ENCODE measurements around the gene DNAJC18.

Gene DNAJC18

GRCh38 chr5:139378101-139378825 lies 61.1 kb downstream of the DNAJC18 start:
- TF ChIP-seq MZF1 (tag by site-specific recombination; IDR thresholded peaks at IDR 0.05; ENCODE audit: borderline replicate concordance) (no peak), ZBTB7A (tag by site-specific recombination; IDR thresholded peaks at IDR 0.05; ENCODE audit: low read depth) (no peak), ZNF768 (tag by site-specific recombination; IDR thresholded peaks at IDR 0.05) (no peak), ZNF639 (tag by site-specific recombination; IDR thresholded peaks at IDR 0.05) (no peak), ZNF169 (tag by site-specific recombination; IDR thresholded peaks at IDR 0.05) (no peak), SP3 (tag by site-specific recombination; IDR thresholded peaks at IDR 0.05) (no peak), ZNF398 (tag by site-specific recombination; IDR thresholded peaks at IDR 0.05) (no peak), ZNF791 (tag by site-specific recombination; IDR thresholded peaks at IDR 0.05) (no peak), ZSCAN23 (tag by site-specific recombination; IDR thresholded peaks at IDR 0.05) (no peak)
- ChIA-PET POLR2A (no interaction called here), CTCF (interaction anchor here (0.6 to 1.2 kb wide), 3 partner anchors 12 to 651 kb away, joined by 3 to 4 read pairs (median 3); no protein-coding TSS in a partner anchor)
- no peaks in the 10 kb centered on the region for H3K9me3 ChIP-seq (ENCODE audit: control insufficient read depth, insufficient read depth, low read depth, low read length)
- peaks cover under 1 to 14% of the 10 kb centered on the region in 2 experiments; a peak in 2 of 3 replicates for H3K36me3 ChIP-seq (ENCODE audit: control insufficient read depth in 2 of 2, insufficient read depth in 1 of 2, low read length in 2 of 2)
- no peak overlapping the region for H3K27ac ChIP-seq (ENCODE audit: extremely low read depth, low read depth, low read length)
- no peak overlapping the region for H3K4me3 ChIP-seq (ENCODE audit: low read depth, low read length)
- no peaks in the 10 kb centered on the region for H3K4me1 ChIP-seq (ENCODE audit: control insufficient read depth, insufficient read depth, low read length)

DNA sequence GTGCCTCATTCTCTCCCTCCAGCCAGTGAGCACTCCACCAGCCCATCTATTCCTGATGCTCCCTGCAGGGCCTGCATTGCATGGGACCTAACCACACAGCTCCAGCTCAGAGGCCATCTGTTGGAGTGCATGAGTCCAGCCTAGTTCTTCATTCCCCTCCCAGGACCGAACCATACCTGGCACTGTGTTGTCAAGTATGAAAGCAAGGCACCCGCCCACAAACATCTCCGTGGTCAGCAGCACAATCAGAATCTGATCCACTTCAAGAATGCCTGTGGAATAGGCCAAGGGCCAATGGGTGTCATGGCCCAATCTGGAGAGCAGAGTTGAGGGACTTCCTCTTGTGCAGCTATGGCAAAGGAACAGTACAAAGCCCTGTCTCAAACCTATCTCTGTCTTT lies 62.1 kb downstream of the DNAJC18 start:
- TF ChIP-seq ZNF121 (tag by site-specific recombination; IDR thresholded peaks at IDR 0.05) (no peak), ZNF341 (tag by site-specific recombination; IDR thresholded peaks at IDR 0.05; ENCODE audit: low read depth) (no peak), ZNF610 (tag by site-specific recombination; IDR thresholded peaks at IDR 0.05; ENCODE audit: borderline replicate concordance) (no peak), ZIC2 (tag by site-specific recombination; IDR thresholded peaks at IDR 0.05) (peak; percentile 43), ZBTB7A (tag by site-specific recombination; IDR thresholded peaks at IDR 0.05; ENCODE audit: low read depth) (no peak), SALL2 (tag by site-specific recombination; IDR thresholded peaks at IDR 0.05; ENCODE audit: borderline replicate concordance) (no peak), ZNF174 (tag by site-specific recombination; IDR thresholded peaks at IDR 0.05) (no peak)
- TF ChIP-seq, protein P1, sequence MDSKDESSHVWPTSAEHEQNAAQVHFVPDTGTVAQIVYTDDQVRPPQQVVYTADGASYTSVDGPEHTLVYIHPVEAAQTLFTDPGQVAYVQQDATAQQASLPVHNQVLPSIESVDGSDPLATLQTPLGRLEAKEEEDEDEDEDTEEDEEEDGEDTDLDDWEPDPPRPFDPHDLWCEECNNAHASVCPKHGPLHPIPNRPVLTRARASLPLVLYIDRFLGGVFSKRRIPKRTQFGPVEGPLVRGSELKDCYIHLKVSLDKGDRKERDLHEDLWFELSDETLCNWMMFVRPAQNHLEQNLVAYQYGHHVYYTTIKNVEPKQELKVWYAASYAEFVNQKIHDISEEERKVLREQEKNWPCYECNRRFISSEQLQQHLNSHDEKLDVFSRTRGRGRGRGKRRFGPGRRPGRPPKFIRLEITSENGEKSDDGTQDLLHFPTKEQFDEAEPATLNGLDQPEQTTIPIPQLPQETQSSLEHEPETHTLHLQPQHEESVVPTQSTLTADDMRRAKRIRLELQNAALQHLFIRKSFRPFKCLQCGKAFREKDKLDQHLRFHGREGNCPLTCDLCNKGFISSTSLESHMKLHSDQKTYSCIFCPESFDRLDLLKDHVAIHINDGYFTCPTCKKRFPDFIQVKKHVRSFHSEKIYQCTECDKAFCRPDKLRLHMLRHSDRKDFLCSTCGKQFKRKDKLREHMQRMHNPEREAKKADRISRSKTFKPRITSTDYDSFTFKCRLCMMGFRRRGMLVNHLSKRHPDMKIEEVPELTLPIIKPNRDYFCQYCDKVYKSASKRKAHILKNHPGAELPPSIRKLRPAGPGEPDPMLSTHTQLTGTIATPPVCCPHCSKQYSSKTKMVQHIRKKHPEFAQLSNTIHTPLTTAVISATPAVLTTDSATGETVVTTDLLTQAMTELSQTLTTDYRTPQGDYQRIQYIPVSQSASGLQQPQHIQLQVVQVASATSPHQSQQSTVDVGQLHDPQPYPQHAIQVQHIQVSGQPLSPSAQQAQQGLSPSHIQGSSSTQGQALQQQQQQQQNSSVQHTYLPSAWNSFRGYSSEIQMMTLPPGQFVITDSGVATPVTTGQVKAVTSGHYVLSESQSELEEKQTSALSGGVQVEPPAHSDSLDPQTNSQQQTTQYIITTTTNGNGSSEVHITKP (tag by site-specific recombination; IDR thresholded peaks at IDR 0.05), result 0 out of 2 replicates have a peak, but pooled peaks have one; percentile 23
- Histone ChIP-seq H3K36me3 (ENCODE audit: control insufficient read depth in 2 of 2, insufficient read depth in 1 of 2, low read length in 2 of 2) (peaks cover 10 to 17% of the 10 kb centered on the region in 2 experiments; a peak in 2 of 3 replicates), H3K4me3 (ENCODE audit: low read depth, low read length) (no peak overlapping the region), H3K4me1 (ENCODE audit: control insufficient read depth, insufficient read depth, low read length) (no peaks in the 10 kb centered on the region), H3K27ac (ENCODE audit: extremely low read depth, low read depth, low read length) (no peak overlapping the region), H3K9me3 (ENCODE audit: control insufficient read depth, insufficient read depth, low read depth, low read length) (no peaks in the 10 kb centered on the region)
- ChIA-PET POLR2A (no interaction called here), CTCF (no interaction called here)

All from HEK293 (cell line).